Endothelial cell (in vitro differentiated cells): ENCODE results near the gene ENTPD2. TPM values are rescaled to one million over a fixed set of nuclear protein-coding genes. Genes with fewer than 3 reads are reported as not detected.

Source experiments
- DNase-seq: peaks from one replicate; pipeline ENCODE4 v3.0.0; 2021; ENCODE audit warnings: low spot score
- H3K27ac Mint-ChIP-seq: one replicate; pipeline ENCODE4 v1.8.0; 2021; ENCODE audit warnings: mixed read lengths, inconsistent platforms; ENCODE audit not compliant: unreplicated experiment
- H3K27me3 Mint-ChIP-seq: one replicate; pipeline ENCODE4 v1.8.0; 2021; ENCODE audit warnings: mild to moderate bottlenecking, moderate library complexity, mixed read lengths, inconsistent platforms; ENCODE audit not compliant: unreplicated experiment
- H3K36me3 Mint-ChIP-seq: one replicate; pipeline ENCODE4 v1.8.0; 2021; ENCODE audit warnings: mild to moderate bottlenecking, low read depth, mixed read lengths, inconsistent platforms; ENCODE audit not compliant: unreplicated experiment
- H3K4me1 Mint-ChIP-seq: one replicate; pipeline ENCODE4 v1.8.0; 2021; ENCODE audit warnings: mild to moderate bottlenecking, mixed read lengths, inconsistent platforms; ENCODE audit not compliant: unreplicated experiment
- H3K4me3 Mint-ChIP-seq: one replicate; pipeline ENCODE4 v1.8.0; 2021; ENCODE audit warnings: mild to moderate bottlenecking, mixed read lengths, inconsistent platforms; ENCODE audit not compliant: unreplicated experiment
- H3K9me3 Mint-ChIP-seq: one replicate; pipeline ENCODE4 v1.8.0; 2021; ENCODE audit warnings: mixed read lengths, inconsistent platforms; ENCODE audit not compliant: unreplicated experiment
- CTCF ChIP-seq: fragments of 200-600 bp; sonication (generic); IDR thresholded peaks from one replicate; pipeline ENCODE4 v1.5.0; 2021; ENCODE audit warnings: antibody characterized with exemption; ENCODE audit not compliant: unreplicated experiment
- total RNA-seq: library from RNA; stranded (reverse); fragmentation: NEBNext Ultra II Directional; extraction: Animal tissue kit (Norgen Biotek cat#: 25700); gene quantifications from one replicate; pipeline ENCODE4 v1.2.1, GENCODE V29; 2021; ENCODE audit not compliant: unreplicated experiment

ENTPD2 gene
- total RNA-seq, 1 donor from 2014 or later = 55.6 TPM

- Mint-ChIP-seq H3K4me3 (peak overlapping the region; percentile 94), H3K36me3 (peaks cover 25% of the 10 kb centered on the region), H3K9me3 (no peaks in the 10 kb centered on the region), H3K4me1 (peaks cover 12% of the 10 kb centered on the region), H3K27me3 (peaks cover 20% of the 10 kb centered on the region), H3K27ac (peak overlapping the region; percentile 28)
- DNase-seq = no peak
- no peak for TF ChIP-seq CTCF
Measured at GRCh38 chr9:137087409-137087925, 33.6 kb upstream of the ENTPD2 start.

DNA sequence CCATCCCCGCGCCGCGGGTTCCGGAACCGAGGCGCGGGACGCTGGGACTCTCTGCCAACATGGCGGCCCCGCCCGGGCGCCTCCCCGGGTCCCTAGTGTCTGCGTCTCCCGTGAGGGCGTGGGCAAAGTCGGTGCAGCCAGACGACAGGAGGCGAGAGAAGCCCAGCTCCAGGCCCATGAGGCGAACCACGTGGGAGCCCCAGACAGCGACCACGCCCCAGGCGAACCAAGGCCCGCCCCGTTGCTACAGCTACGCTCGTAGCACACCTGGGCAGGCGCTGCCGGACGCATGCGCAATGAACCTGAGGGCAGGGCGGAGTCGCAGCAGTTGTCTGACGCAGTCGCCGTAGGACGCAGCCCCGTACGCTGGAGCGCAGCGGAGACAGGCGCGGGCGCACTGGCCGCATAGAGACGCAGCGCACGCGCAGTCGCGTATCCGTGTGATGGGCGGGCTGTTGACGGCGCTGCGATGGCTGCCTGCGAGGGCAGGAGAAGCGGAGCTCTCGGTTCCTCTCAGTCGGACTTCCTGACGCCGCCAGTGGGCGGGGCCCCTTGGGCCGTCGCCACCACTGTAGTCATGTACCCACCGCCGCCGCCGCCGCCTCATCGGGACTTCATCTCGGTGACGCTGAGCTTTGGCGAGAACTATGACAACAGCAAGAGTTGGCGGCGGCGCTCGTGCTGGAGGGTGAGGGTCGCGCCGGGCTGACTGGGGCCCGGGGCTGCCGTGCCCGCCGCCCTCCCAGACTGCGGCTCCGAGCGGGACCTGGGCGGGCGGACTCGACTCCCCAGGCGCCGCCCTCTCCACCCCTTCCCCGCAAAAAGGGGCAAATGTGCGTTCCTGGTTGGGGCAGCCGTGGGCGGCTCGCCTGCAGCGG lies 32.9 kb upstream of the ENTPD2 start, which contains the start of gene MAN1B1:
TSS of gene MAN1B1 (plus strand) at position 455 of the 878 bp plus-strand sequence. CDS start at position 470, 15 bp downstream.
- Mint-ChIP-seq H3K4me1 (peaks cover 12% of the 10 kb centered on the region), H3K27me3 (peaks cover 23% of the 10 kb centered on the region), H3K9me3 (no peaks in the 10 kb centered on the region), H3K36me3 (peaks cover 23% of the 10 kb centered on the region), H3K4me3 (peak within 1 kb of the TSS; percentile 94), H3K27ac (peak within 1 kb of the TSS; percentile 28)
- DNase-seq = peak; percentile 95
- TF ChIP-seq CTCF = no peak

GRCh38 chr9:137085920-137086530 lies 32.2 kb upstream of the ENTPD2 start:
- Mint-ChIP-seq H3K9me3 (no peaks in the 10 kb centered on the region), H3K27ac (no peak overlapping the region)
- DNase-seq = no peak

DNA sequence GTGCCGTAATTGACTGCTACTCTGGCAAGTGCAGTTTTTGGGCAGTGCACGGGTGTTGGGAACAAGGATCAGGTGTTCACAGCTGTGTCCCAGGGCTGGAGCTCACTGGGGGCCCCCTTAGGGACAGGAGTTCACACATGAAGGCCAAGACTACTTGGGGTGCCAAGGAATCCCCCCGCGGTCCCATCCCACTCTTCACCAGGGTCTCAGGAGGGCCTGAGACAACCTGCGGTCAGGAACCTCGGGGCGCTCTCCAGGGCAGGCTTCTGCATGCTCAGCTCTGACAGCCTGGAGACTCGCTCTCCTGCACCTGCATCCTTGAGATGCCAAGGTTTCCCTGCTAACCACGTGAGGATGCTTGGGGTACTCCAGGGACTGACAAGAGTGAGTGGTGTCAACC lies 30.7 kb upstream of the ENTPD2 start:
- no peaks in the 10 kb centered on the region for H3K9me3 Mint-ChIP-seq
- H3K4me1 Mint-ChIP-seq = peaks cover 12% of the 10 kb centered on the region
- no peak overlapping the region for H3K27ac Mint-ChIP-seq
- TF ChIP-seq CTCF = no peak
- peaks cover 27% of the 10 kb centered on the region for H3K27me3 Mint-ChIP-seq
- H3K4me3 Mint-ChIP-seq = no peak overlapping the region
- DNase-seq = no peak
- peaks cover 16% of the 10 kb centered on the region for H3K36me3 Mint-ChIP-seq

More at GRCh38 chr9:137085920-137086530, 32.2 kb upstream of the ENTPD2 start:
- H3K27me3 Mint-ChIP-seq = peaks cover 23% of the 10 kb centered on the region
- no peak for TF ChIP-seq CTCF
- peaks cover 21% of the 10 kb centered on the region for H3K36me3 Mint-ChIP-seq
- peak overlapping the region; percentile 88 for H3K4me3 Mint-ChIP-seq
- peaks cover 12% of the 10 kb centered on the region for H3K4me1 Mint-ChIP-seq
